Measurements from ENCODE around the gene TMEM79.

TMEM79 gene

GRCh38 chr1:156247460-156248322 is 36.4 kb upstream of the TMEM79 start, which contains the start of gene PAQR6:
PAQR6 (minus strand) TSS chr1:156248056; CDS start chr1:156246731, 1,325 bp downstream.
- no peak for TF ChIP-seq CTCF (IDR thresholded peaks at IDR 0.05; ENCODE audit: low read depth, low read length)
- no peak for TF ChIP-seq POLR2A (IDR thresholded peaks at IDR 0.05; ENCODE audit: extremely low read depth, insufficient read length)
- TF ChIP-seq MAX (IDR thresholded peaks at IDR 0.05; ENCODE audit: low read depth, low read length), result no peak
- TF ChIP-seq MYC (IDR thresholded peaks at IDR 0.05; ENCODE audit: low read depth, low read length), result no peak
- DNase-seq (ENCODE audit: low read depth), result no peak

GRCh38 chr1:156248323-156248683 is 35.8 kb upstream of the TMEM79 start:
- TF ChIP-seq MAX (IDR thresholded peaks at IDR 0.05; ENCODE audit: low read depth, low read length) (no peak), MYC (IDR thresholded peaks at IDR 0.05; ENCODE audit: low read depth, low read length) (no peak), POLR2A (IDR thresholded peaks at IDR 0.05; ENCODE audit: extremely low read depth, insufficient read length) (no peak), CTCF (IDR thresholded peaks at IDR 0.05; ENCODE audit: low read depth, low read length) (no peak)
- DNase-seq (ENCODE audit: low read depth), result no peak
- no peak overlapping the region for H3K4me3 ChIP-seq (ENCODE audit: low read depth, low read length)

More at GRCh38 chr1:156247460-156248322, 36.4 kb upstream of the TMEM79 start, which contains the start of gene PAQR6:
- no peak within 1 kb of the TSS for H3K4me3 ChIP-seq (ENCODE audit: low read depth, low read length)

GRCh38 chr1:156249593-156249992 is 34.5 kb upstream of the TMEM79 start:
- TF ChIP-seq POLR2A (IDR thresholded peaks at IDR 0.05; ENCODE audit: extremely low read depth, insufficient read length), result no peak
- no peak for TF ChIP-seq CTCF (IDR thresholded peaks at IDR 0.05; ENCODE audit: low read depth, low read length)
- H3K4me3 ChIP-seq (ENCODE audit: low read depth, low read length), result no peak overlapping the region
- no peak for DNase-seq (ENCODE audit: low read depth)

GRCh38 chr1:156251527-156251926 is 32.6 kb upstream of the TMEM79 start:
- H3K4me3 ChIP-seq (ENCODE audit: low read depth, low read length), result no peak overlapping the region
- peak; percentile 30 for DNase-seq (ENCODE audit: low read depth)
- TF ChIP-seq CTCF (IDR thresholded peaks at IDR 0.05; ENCODE audit: low read depth, low read length) (no peak), MAX (IDR thresholded peaks at IDR 0.05; ENCODE audit: low read depth, low read length) (no peak), MYC (IDR thresholded peaks at IDR 0.05; ENCODE audit: low read depth, low read length) (no peak)

- no peak for DNase-seq (ENCODE audit: low read depth)
- no peak for TF ChIP-seq MYC (IDR thresholded peaks at IDR 0.05; ENCODE audit: low read depth, low read length)
- no peak for TF ChIP-seq POLR2A (IDR thresholded peaks at IDR 0.05; ENCODE audit: extremely low read depth, insufficient read length)
- no peak for TF ChIP-seq MAX (IDR thresholded peaks at IDR 0.05; ENCODE audit: low read depth, low read length)
- TF ChIP-seq CTCF (IDR thresholded peaks at IDR 0.05; ENCODE audit: low read depth, low read length), result no peak
- H3K4me3 ChIP-seq (ENCODE audit: low read depth, low read length), result no peak overlapping the region
Observed at GRCh38 chr1:156253634-156254033, 30.5 kb upstream of the TMEM79 start.
